HepG2 (cell line): Measurements from ENCODE around the gene SDCCAG8. TPM values are rescaled to one million over a fixed set of nuclear protein-coding genes. Genes with fewer than 3 reads are reported as not detected.

Experiments
- ATAC-seq: fragments of 200-7000 bp; cut with Tn5 transposase; 3 replicates; pipeline ENCODE4 v1.9.1; 2020; ENCODE audit warnings: mild to moderate bottlenecking, moderate library complexity
- BruUV-seq: library from RNA; stranded (reverse); fragments of 400-500 nt; replicated peaks from 2 replicates; lab custom pipeline; 2021; lab: Mats Ljungman, UMichigan
- CTCF ChIA-PET: fragments of 300-600 bp; formaldehyde crosslinking; extraction: SDS; loops from one replicate; lab custom pipeline; 2021; ENCODE audit warnings: low total read pairs, inconsistent platforms, low intra/inter-chr PET ratio; lab: Yijun Ruan, JAX
- POLR2A ChIA-PET: fragments of 350-600 bp; sonication (Branson Sonifier 250); formaldehyde crosslinking; loops from one replicate; lab custom pipeline; 2020; ENCODE audit warnings: antibody characterized with exemption, inconsistent platforms; lab: Yijun Ruan, JAX
- DNase-seq: peaks from one replicate; pipeline ENCODE4 v3.0.0-alpha.2; 2015; ENCODE audit warnings: low spot score
- FAIRE-seq: peaks from 3 replicates; lab custom pipeline; 2011; peaks lifted over from hg19 to GRCh38; lab: Jason Lieb, UNC
- H2AFZ ChIP-seq: one replicate; pipeline ENCODE4 v1.6.1; 2011; ENCODE audit warnings: low read length, inconsistent platforms
- H3K27ac ChIP-seq: fragments of 300-600 bp; 3 replicates; pipeline ENCODE4 v1.8.0; 2011; ENCODE audit warnings: mixed run types, mild to moderate bottlenecking, mixed read lengths, low read length, inconsistent platforms; ENCODE audit not compliant: insufficient read depth; ENCODE audit errors: extremely low read length
- H3K27me3 ChIP-seq, 2 experiments: fragments of 200-600 bp in 1 of 2; 2 replicates in 1 of 2; 3 replicates in 1 of 2; pipeline versions ENCODE4 v1.6.0 to v1.8.0; 2011; ENCODE audit warnings: low read length in 2 of 2, mild to moderate bottlenecking in 2 of 2, moderate library complexity in 2 of 2, inconsistent platforms in 1 of 2; ENCODE audit not compliant: insufficient read depth in 2 of 2, control insufficient read depth in 1 of 2
- H3K36me3 ChIP-seq, 2 experiments: fragments of 200-600 bp in 1 of 2; replicated peaks in 1 of 2; 2 replicates in 1 of 2; 3 replicates in 1 of 2; pipeline versions ENCODE4 v1.5.1 to v1.8.0; 2011; ENCODE audit warnings: low read length in 2 of 2, inconsistent platforms in 1 of 2; ENCODE audit not compliant: insufficient read depth in 2 of 2, control insufficient read depth in 1 of 2
- H3K4me1 ChIP-seq: 2 replicates; pipeline ENCODE4 v1.5.1; 2012; ENCODE audit warnings: low read length, inconsistent platforms; ENCODE audit not compliant: insufficient read depth
- H3K4me2 ChIP-seq: 2 replicates; pipeline ENCODE4 v1.6.0; 2011; ENCODE audit warnings: low read depth, low read length, inconsistent platforms
- H3K4me3 ChIP-seq, 3 experiments: fragments of 200-600 bp in 1 of 3; sonication (generic), shearing (Covaris generic) in 1 of 3; replicated peaks in 1 of 3; 2 replicates each; pipeline ENCODE4 v1.5.1; 2011 to 2016; ENCODE audit warnings: low read length in 3 of 3, inconsistent platforms in 2 of 3, low read depth in 2 of 3, mild to moderate bottlenecking in 2 of 3, control low read depth in 1 of 3, mixed read lengths in 1 of 3; ENCODE audit not compliant: insufficient read depth in 1 of 3
- H3K79me2 ChIP-seq: one replicate; pipeline ENCODE4 v1.6.1; 2011; ENCODE audit warnings: low read length, inconsistent platforms; ENCODE audit not compliant: insufficient read depth
- H3K9ac ChIP-seq: 2 replicates; pipeline ENCODE4 v1.6.0; 2011; ENCODE audit warnings: mild to moderate bottlenecking, low read depth, low read length, inconsistent platforms; ENCODE audit not compliant: insufficient read depth
- H3K9me3 ChIP-seq: 2 replicates; pipeline ENCODE4 v1.5.1; 2012; ENCODE audit warnings: mild to moderate bottlenecking, low read length
- H4K20me1 ChIP-seq: 2 replicates; pipeline ENCODE4 v1.6.0; 2011; ENCODE audit warnings: inconsistent platforms, mild to moderate bottlenecking, low read length, moderate library complexity; ENCODE audit not compliant: insufficient read depth
- ELF4 ChIP-seq: sonication (generic); formaldehyde crosslinking; IDR thresholded peaks from 2 replicates; pipeline ENCODE4 v1.5.0; 2020; ENCODE audit warnings: missing genetic modification reagents, mild to moderate bottlenecking, moderate library complexity, borderline replicate concordance
- HMG20B ChIP-seq: conservative IDR thresholded peaks from 2 replicates; pipeline ENCODE4 v1.6.1; 2016; ENCODE audit warnings: missing genetic modification reagents, missing compliant biosample characterization
- IRF9 ChIP-seq: sonication (generic); formaldehyde crosslinking; IDR thresholded peaks from 2 replicates; pipeline ENCODE4 v1.8.0; 2022; ENCODE audit warnings: missing genetic modification reagents, mild to moderate bottlenecking, borderline replicate concordance
- MTA3 ChIP-seq: sonication (generic); formaldehyde crosslinking; IDR thresholded peaks from 2 replicates; pipeline ENCODE4 v1.4.0; 2020; ENCODE audit warnings: missing genetic modification reagents
- POLR2G ChIP-seq: fragments of 200-400 bp; formaldehyde crosslinking; IDR thresholded peaks from 2 replicates; pipeline ENCODE4 v1.6.1; 2018; ENCODE audit warnings: mild to moderate bottlenecking, low read depth, low read length, moderate library complexity
- RBFOX2 ChIP-seq: fragments of 200-400 bp; formaldehyde crosslinking; IDR thresholded peaks from 2 replicates; pipeline ENCODE4 v1.6.1; 2017; ENCODE audit warnings: low read depth, mild to moderate bottlenecking, low read length
- RELA ChIP-seq: sonication (generic); formaldehyde crosslinking; IDR thresholded peaks from 2 replicates; pipeline ENCODE4 v1.4.0; 2020; ENCODE audit warnings: missing genetic modification reagents
- ZNF446 ChIP-seq: sonication (generic); formaldehyde crosslinking; IDR thresholded peaks from 2 replicates; pipeline ENCODE4 v1.5.0; 2020; ENCODE audit warnings: mild to moderate bottlenecking, missing genetic modification reagents
- WGBS: methylation state at CpG from one replicate; pipeline ENCODE4 v1.1.6; 2017; ENCODE audit warnings: low lambda C conversion rate; 5-methylcytosine and 5-hydroxymethylcytosine counted together
- in situ Hi-C: cut with HindIII; loops from 2 replicates; pipeline ENCODE4 v1.10.0; 2017; ENCODE audit warnings: low pct_unique_long_range_greater_than_20kb; ENCODE audit not compliant: extremely low pct_ligation_motif_present
- intact Hi-C: fragments of 100-400 bp; cut with micrococcal nuclease; formaldehyde crosslinking; loops from one replicate; pipeline ENCODE4 v1.10.0; 2022; ENCODE audit not compliant: unreplicated experiment
- polyA plus RNA-seq, 8 experiments: library from polyadenylated mRNA; depleted of rRNA in 3 of 8; stranded (reverse) in 7 of 8; unstranded in 1 of 8; fragments of >200 nt; fragmentation: Illumina TruSeq in 4 of 8; extraction: Trizol in 4 of 8; gene quantifications; 2 replicates each; pipeline versions ENCODE4 v1.2.1 to v1.2.3, GENCODE V29; 2011 to 2016; ENCODE audit warnings: low read depth in 4 of 8, missing spikeins in 1 of 8, mixed read lengths in 1 of 8; ENCODE audit not compliant: insufficient read depth in 1 of 8
- total RNA-seq, 5 experiments: library from RNA; depleted of rRNA; stranded (reverse); fragments of >200 nt; fragmentation: Illumina TruSeq; extraction: Trizol; gene quantifications; 2 replicates each; pipeline ENCODE4 v1.2.3, GENCODE V29; 2016; ENCODE audit warnings: low read depth in 1 of 5
- TF ChIP-seq, protein P1 (sequence below): sonication (generic); formaldehyde crosslinking; IDR thresholded peaks from 2 replicates; pipeline ENCODE4 v1.4.0; 2020; ENCODE audit warnings: mild to moderate bottlenecking, missing genetic modification reagents
- TF ChIP-seq, protein P2 (sequence below): sonication (generic); formaldehyde crosslinking; IDR thresholded peaks from 2 replicates; pipeline ENCODE4 v1.4.0; 2020; ENCODE audit warnings: missing genetic modification reagents, borderline replicate concordance
- TF ChIP-seq, protein P3 (sequence below): sonication (generic); formaldehyde crosslinking; IDR thresholded peaks from 2 replicates; pipeline ENCODE4 v1.4.0; 2020; ENCODE audit warnings: mild to moderate bottlenecking, missing genetic modification reagents

The SDCCAG8 gene
- total and polyA plus RNA-seq, 2 of the 13 experiments (the other 11 are each of a cell fraction or from before 2014, with no cell fraction given) = 9.5 to 13.4 TPM

GRCh38 chr1:243270097-243270864, 14.4 kb downstream of the SDCCAG8 start:
- in situ Hi-C loops = no loop called here
- Histone ChIP-seq H3K4me1 (no peaks in the 10 kb centered on the region; the same call in 1 of the 2 replicates), H3K79me2 (no peaks in the 10 kb centered on the region), H3K27me3 (no peaks in the 10 kb centered on the region), H3K4me3 (no peak overlapping the region), H3K9me3 (no peaks in the 10 kb centered on the region), H4K20me1 (no peaks in the 10 kb centered on the region), H3K4me2 (no peak overlapping the region), H2AFZ (no peak overlapping the region), H3K36me3 (peaks cover 0 to 5% of the 10 kb centered on the region in 2 experiments; a peak in 1 of 5 replicates), H3K27ac (no peak overlapping the region), H3K9ac (no peak overlapping the region)
- 97% methylated on average over 6 of the region's 6 CpGs for WGBS
- ChIA-PET POLR2A (no interaction called here), CTCF (no interaction called here)
- no peak for DNase-seq
- ATAC-seq = no peak
- no peak for FAIRE-seq
- no TSS peak for BruUV-seq
- intact Hi-C loops = no loop called here
- no peak for TF ChIP-seq MTA3
- TF ChIP-seq, protein P1, sequence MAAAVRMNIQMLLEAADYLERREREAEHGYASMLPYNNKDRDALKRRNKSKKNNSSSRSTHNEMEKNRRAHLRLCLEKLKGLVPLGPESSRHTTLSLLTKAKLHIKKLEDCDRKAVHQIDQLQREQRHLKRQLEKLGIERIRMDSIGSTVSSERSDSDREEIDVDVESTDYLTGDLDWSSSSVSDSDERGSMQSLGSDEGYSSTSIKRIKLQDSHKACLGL (CRISPR knock-in tag) = no peak
- no peak for TF ChIP-seq RBFOX2
- TF ChIP-seq IRF9 (CRISPR knock-in tag) = no peak
- TF ChIP-seq, protein P2, sequence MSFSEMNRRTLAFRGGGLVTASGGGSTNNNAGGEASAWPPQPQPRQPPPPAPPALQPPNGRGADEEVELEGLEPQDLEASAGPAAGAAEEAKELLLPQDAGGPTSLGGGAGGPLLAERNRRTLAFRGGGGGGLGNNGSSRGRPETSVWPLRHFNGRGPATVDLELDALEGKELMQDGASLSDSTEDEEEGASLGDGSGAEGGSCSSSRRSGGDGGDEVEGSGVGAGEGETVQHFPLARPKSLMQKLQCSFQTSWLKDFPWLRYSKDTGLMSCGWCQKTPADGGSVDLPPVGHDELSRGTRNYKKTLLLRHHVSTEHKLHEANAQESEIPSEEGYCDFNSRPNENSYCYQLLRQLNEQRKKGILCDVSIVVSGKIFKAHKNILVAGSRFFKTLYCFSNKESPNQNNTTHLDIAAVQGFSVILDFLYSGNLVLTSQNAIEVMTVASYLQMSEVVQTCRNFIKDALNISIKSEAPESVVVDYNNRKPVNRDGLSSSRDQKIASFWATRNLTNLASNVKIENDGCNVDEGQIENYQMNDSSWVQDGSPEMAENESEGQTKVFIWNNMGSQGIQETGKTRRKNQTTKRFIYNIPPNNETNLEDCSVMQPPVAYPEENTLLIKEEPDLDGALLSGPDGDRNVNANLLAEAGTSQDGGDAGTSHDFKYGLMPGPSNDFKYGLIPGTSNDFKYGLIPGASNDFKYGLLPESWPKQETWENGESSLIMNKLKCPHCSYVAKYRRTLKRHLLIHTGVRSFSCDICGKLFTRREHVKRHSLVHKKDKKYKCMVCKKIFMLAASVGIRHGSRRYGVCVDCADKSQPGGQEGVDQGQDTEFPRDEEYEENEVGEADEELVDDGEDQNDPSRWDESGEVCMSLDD (CRISPR knock-in tag) = no peak
- no peak for TF ChIP-seq ELF4 (CRISPR knock-in tag)
- TF ChIP-seq RELA (CRISPR knock-in tag) = no peak
- TF ChIP-seq ZNF446 (CRISPR knock-in tag) = no peak
- TF ChIP-seq POLR2G = no peak
- no peak for TF ChIP-seq HMG20B (CRISPR knock-in tag)
- TF ChIP-seq, protein P3, sequence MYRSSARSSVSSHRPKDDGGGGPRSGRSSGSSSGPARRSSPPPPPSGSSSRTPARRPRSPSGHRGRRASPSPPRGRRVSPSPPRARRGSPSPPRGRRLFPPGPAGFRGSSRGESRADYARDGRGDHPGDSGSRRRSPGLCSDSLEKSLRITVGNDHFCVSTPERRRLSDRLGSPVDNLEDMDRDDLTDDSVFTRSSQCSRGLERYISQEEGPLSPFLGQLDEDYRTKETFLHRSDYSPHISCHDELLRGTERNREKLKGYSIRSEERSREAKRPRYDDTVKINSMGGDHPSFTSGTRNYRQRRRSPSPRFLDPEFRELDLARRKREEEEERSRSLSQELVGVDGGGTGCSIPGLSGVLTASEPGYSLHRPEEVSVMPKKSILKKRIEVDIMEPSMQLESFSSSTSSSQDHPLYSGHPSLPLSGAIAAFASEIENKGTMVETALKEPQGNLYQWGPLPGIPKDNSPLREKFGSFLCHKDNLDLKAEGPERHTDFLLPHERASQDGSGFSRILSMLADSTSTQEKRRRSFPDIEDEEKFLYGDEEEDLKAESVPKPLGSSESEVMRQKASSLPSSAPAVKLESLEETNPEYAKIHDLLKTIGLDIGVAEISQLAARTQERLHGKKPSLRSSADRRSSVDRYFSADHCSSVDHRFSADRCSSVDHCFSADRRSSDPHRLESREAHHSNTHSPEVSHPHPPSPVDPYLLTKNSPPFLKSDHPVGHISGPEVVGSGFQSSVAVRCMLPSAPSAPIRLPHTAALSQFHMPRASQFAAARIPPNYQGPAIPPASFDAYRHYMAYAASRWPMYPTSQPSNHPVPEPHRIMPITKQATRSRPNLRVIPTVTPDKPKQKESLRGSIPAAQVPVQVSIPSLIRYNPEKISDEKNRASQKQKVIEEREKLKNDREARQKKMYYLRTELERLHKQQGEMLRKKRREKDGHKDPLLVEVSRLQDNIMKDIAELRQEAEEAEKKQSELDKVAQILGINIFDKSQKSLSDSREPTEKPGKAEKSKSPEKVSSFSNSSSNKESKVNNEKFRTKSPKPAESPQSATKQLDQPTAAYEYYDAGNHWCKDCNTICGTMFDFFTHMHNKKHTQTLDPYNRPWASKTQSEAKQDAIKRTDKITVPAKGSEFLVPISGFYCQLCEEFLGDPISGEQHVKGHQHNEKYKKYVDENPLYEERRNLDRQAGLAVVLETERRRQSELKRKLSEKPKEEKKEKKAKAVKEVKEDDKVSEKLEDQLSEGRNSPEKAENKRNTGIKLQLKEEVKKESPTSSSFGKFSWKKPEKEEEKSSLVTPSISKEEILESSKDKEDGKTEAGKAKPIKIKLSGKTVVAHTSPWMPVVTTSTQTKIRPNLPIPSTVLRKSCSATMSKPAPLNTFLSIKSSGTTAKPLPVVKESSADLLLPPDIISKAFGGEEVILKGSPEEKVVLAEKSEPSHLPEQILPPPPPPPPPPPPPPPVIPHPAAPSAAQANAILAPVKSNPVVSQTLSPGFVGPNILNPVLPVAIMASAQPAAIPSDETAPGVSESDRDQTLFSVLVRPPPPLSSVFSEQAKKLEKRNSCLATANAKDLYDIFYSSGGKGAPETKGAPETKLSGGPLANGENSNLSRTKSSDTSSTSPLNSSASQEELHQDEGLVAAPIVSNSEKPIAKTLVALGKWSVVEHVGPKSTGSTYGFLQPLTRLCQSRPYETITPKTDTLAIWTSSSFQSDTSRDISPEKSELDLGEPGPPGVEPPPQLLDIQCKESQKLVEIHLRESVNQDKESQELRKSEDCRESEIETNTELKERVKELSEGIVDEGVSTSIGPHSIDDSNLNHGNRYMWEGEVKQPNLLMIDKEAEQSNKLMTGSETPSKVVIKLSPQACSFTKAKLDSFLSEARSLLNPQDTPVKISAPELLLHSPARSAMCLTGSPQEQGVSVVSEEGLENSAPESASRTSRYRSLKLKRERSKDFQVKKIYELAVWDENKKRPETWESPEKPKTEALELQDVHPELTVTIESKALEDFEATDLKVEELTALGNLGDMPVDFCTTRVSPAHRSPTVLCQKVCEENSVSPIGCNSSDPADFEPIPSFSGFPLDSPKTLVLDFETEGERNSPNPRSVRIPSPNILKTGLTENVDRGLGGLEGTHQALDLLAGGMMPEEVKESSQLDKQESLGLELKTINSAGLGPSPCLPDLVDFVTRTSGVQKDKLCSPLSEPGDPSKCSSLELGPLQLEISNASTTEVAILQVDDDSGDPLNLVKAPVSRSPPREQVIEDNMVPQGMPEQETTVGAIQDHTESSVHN (CRISPR knock-in tag) = no peak
